DND-41 (cell line): Measurements from ENCODE around the gene PRR5L.

Experiments
- ATAC-seq: fragments of 200-7000 bp; cut with Tn5 transposase; 3 replicates; pipeline ENCODE4 v1.9.1; 2021; ENCODE audit warnings: low read depth; ENCODE audit not compliant: insufficient read depth
- DNase-seq: peaks from one replicate; pipeline ENCODE4 v3.0.0-alpha.2; 2020
- H2AFZ ChIP-seq: 2 replicates; pipeline ENCODE4 v1.6.0; 2012; ENCODE audit warnings: low read depth, low read length
- H3K27ac ChIP-seq: 2 replicates; pipeline ENCODE4 v1.5.1; 2012; ENCODE audit warnings: low read length, inconsistent platforms
- H3K27me3 ChIP-seq: fragments of 200-600 bp; sonication (generic); 2 replicates; pipeline ENCODE4 v1.6.0; 2012; ENCODE audit warnings: low read length, mild to moderate bottlenecking, inconsistent platforms; ENCODE audit not compliant: insufficient read depth, poor library complexity
- H3K36me3 ChIP-seq: 2 replicates; pipeline ENCODE4 v1.5.1; 2012; ENCODE audit warnings: low read length, inconsistent platforms; ENCODE audit not compliant: insufficient read depth
- H3K4me1 ChIP-seq: 2 replicates; pipeline ENCODE4 v1.5.1; 2012; ENCODE audit warnings: mild to moderate bottlenecking, low read length; ENCODE audit not compliant: insufficient read depth
- H3K4me2 ChIP-seq: 2 replicates; pipeline ENCODE4 v1.6.0; 2012; ENCODE audit warnings: mild to moderate bottlenecking, moderate library complexity, low read length, inconsistent platforms; ENCODE audit not compliant: insufficient read depth
- H3K4me3 ChIP-seq, 2 experiments: fragments of 200-600 bp in 1 of 2; shearing (Covaris generic) in 1 of 2; 2 replicates each; pipeline ENCODE4 v1.5.1; 2012 to 2016; ENCODE audit warnings: inconsistent platforms in 2 of 2, low read length in 2 of 2, mild to moderate bottlenecking in 2 of 2, low read depth in 1 of 2, moderate library complexity in 1 of 2
- H3K79me2 ChIP-seq: 2 replicates; pipeline ENCODE4 v1.6.0; 2012; ENCODE audit warnings: low read length, inconsistent platforms; ENCODE audit not compliant: insufficient read depth
- H3K9ac ChIP-seq: 2 replicates; pipeline ENCODE4 v1.6.0; 2012; ENCODE audit warnings: low read depth, mild to moderate bottlenecking, inconsistent platforms, low read length, moderate library complexity
- H3K9me3 ChIP-seq: 2 replicates; pipeline ENCODE4 v1.5.1; 2012; ENCODE audit warnings: low read length, moderate library complexity, mild to moderate bottlenecking, inconsistent platforms; ENCODE audit not compliant: insufficient read depth, severe bottlenecking
- H4K20me1 ChIP-seq: 2 replicates; pipeline ENCODE4 v1.6.0; 2012; ENCODE audit warnings: low read length; ENCODE audit not compliant: insufficient read depth
- CTCF ChIP-seq: IDR thresholded peaks from 2 replicates; pipeline ENCODE4 v1.5.1; 2012; ENCODE audit warnings: borderline replicate concordance, low read length, moderate library complexity, mild to moderate bottlenecking; ENCODE audit not compliant: poor library complexity, severe bottlenecking; ENCODE audit errors: extremely low read depth
- EZH2 ChIP-seq: IDR thresholded peaks from 3 replicates; pipeline ENCODE4 v1.6.1; 2012; ENCODE audit warnings: borderline replicate concordance, low read depth, mild to moderate bottlenecking, moderate library complexity, low read length, inconsistent platforms; ENCODE audit not compliant: severe bottlenecking

Gene PRR5L

DNA sequence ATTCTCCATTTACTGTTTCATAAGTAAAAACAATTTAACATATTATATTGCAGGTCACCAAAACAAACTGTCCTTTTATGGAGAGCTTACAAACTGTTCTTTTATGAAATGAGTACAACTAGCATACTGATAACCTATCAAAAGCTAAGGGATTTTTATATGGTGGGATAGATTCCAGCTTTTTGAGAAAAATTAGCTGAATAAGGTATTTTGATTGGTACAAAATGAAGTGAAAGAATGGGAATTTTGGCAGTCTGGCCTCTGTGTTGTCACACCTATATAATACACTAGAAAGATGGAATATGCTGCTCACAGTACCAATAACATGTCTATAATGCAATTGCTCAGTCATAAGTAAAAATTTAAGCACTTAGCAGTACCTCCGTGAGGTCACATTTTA is 202.6 kb downstream of the PRR5L start:
- no peak for TF ChIP-seq CTCF
- TF ChIP-seq EZH2 = no peak
- peaks cover 37% of the 10 kb centered on the region for H3K79me2 ChIP-seq
- peaks cover 9% of the 10 kb centered on the region; the same call in 1 of the 2 replicates for H4K20me1 ChIP-seq
- peaks cover 78% of the 10 kb centered on the region for H3K36me3 ChIP-seq
- no peak overlapping the region for H3K9ac ChIP-seq
- DNase-seq = no peak
- H3K9me3 ChIP-seq = no peaks in the 10 kb centered on the region
- no peak overlapping the region for H3K4me3 ChIP-seq
- no peak overlapping the region for H3K27ac ChIP-seq
- H2AFZ ChIP-seq = no peak overlapping the region
- no peak overlapping the region for H3K4me2 ChIP-seq
- no peaks in the 10 kb centered on the region for H3K27me3 ChIP-seq
- H3K4me1 ChIP-seq = no peaks in the 10 kb centered on the region
- ATAC-seq = no peak

DNA sequence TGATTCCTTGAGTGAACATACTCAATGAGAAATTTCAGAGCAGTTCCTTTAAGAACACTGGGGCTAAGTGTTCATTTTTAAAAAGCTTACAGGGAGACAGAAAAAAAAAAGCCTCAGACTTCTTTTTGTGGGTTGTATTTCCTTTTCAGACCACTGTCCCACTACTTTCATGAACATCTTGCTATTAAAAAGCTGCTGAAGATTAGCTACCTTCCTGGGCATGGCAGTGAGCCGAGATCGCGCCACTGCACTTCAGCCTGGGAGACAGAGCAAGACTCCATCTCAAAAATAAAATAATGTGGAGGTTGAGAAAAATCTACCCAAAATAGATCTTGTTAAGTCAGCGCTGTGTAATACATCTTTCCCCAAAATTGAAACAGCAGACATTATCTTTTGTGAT is 203.2 kb downstream of the PRR5L start:
- Histone ChIP-seq H3K4me2 (no peak overlapping the region), H3K4me3 (no peak overlapping the region), H3K9ac (no peak overlapping the region), H3K27ac (no peak overlapping the region), H3K36me3 (peaks cover 77% of the 10 kb centered on the region), H3K27me3 (no peaks in the 10 kb centered on the region), H3K4me1 (no peaks in the 10 kb centered on the region), H2AFZ (no peak overlapping the region), H3K9me3 (no peaks in the 10 kb centered on the region), H4K20me1 (peaks cover 14% of the 10 kb centered on the region), H3K79me2 (peaks cover 43% of the 10 kb centered on the region)
- no peak for TF ChIP-seq EZH2
- no peak for TF ChIP-seq CTCF
- ATAC-seq (peak; percentile 48; the same call in 1 of the 3 replicates), DNase-seq (no peak)

DNA sequence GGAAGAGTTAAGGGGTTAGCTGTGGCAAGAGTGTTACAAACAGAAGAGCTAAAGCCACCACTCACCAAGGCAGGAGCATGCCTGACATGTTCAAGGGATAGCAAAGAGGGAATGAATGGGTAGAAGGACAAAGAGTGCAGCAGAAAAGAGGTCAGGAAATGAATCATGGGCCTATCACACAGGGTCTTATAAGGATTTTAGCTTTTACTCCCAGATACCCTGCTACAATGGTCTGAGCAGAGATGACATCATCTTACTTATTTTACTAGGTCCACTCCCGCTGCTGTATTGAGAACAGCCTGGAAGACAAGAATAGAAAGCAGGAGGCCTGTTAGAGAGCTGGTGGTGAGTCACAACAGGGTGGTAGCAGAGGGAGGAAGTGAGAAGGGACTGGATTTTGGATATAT is 204.2 kb downstream of the PRR5L start:
- H3K4me2 ChIP-seq = no peak overlapping the region
- peaks cover 70% of the 10 kb centered on the region for H3K36me3 ChIP-seq
- no peaks in the 10 kb centered on the region for H3K27me3 ChIP-seq
- no peak for DNase-seq
- TF ChIP-seq EZH2 (no peak), CTCF (no peak)
- H4K20me1 ChIP-seq = peaks cover 23% of the 10 kb centered on the region
- no peak overlapping the region for H2AFZ ChIP-seq
- H3K4me3 ChIP-seq = no peak overlapping the region
- no peaks in the 10 kb centered on the region for H3K4me1 ChIP-seq
- ATAC-seq = peak; percentile 12; the same call in 1 of the 3 replicates
- no peak overlapping the region for H3K9ac ChIP-seq
- H3K9me3 ChIP-seq = no peaks in the 10 kb centered on the region
- H3K27ac ChIP-seq = no peak overlapping the region
- peaks cover 53% of the 10 kb centered on the region for H3K79me2 ChIP-seq

GRCh38 chr11:36501236-36501635 is 205.1 kb downstream of the PRR5L start:
- Histone ChIP-seq H2AFZ (no peak overlapping the region), H3K9me3 (no peaks in the 10 kb centered on the region), H3K79me2 (peaks cover 62% of the 10 kb centered on the region)

More at GRCh38 chr11:36501236-36501635, 205.1 kb downstream of the PRR5L start:
- no peaks in the 10 kb centered on the region for H3K27me3 ChIP-seq
- DNase-seq = no peak
- peaks cover 63% of the 10 kb centered on the region for H3K36me3 ChIP-seq
- TF ChIP-seq CTCF = no peak
- no peak for TF ChIP-seq EZH2
- H3K4me3 ChIP-seq = no peak overlapping the region
- no peak overlapping the region for H3K4me2 ChIP-seq
- H3K27ac ChIP-seq = no peak overlapping the region
- H3K9ac ChIP-seq = no peak overlapping the region
- no peak for ATAC-seq
- H3K4me1 ChIP-seq = no peaks in the 10 kb centered on the region
- peaks cover 29% of the 10 kb centered on the region for H4K20me1 ChIP-seq
